Measurements from ENCODE around the gene FMN1.

The FMN1 gene

GRCh38 chr15:33194704-33195670 is at the start of gene FMN1:
TSS of gene FMN1 (minus strand) at chr15:33194714. CDS start at chr15:33154914, 39,800 bp downstream.
- peak; percentile 92 for DNase-seq

GRCh38 chr15:33243869-33244268 is 49.4 kb upstream of the FMN1 start:
- peak; percentile 18 for DNase-seq

GRCh38 chr15:33243393-33243792 is 48.9 kb upstream of the FMN1 start:
- DNase-seq, result no peak

- peak; percentile 6 for DNase-seq
These were observed 48.2 kb upstream of the FMN1 start for GRCh38 chr15:33242669-33243191.

- peak; percentile 44 for DNase-seq
These were observed 47.7 kb upstream of the FMN1 start for GRCh38 chr15:33242165-33242564.

GRCh38 chr15:33236841-33237509 is 42.5 kb upstream of the FMN1 start:
- DNase-seq, result no peak

- DNase-seq, result no peak
These were observed 39.5 kb upstream of the FMN1 start for GRCh38 chr15:33234020-33234461.

GRCh38 chr15:33226559-33227181 is 32.2 kb upstream of the FMN1 start:
- DNase-seq, result peak; percentile 84

- DNase-seq, result no peak
These were observed 23.6 kb upstream of the FMN1 start for GRCh38 chr15:33218071-33218491.

- DNase-seq, result peak; percentile 47
These were observed 21.7 kb upstream of the FMN1 start for GRCh38 chr15:33215941-33216872.

GRCh38 chr15:33211176-33211808 is 16.8 kb upstream of the FMN1 start:
- no peak for DNase-seq

- no peak for DNase-seq
These were observed 15.3 kb upstream of the FMN1 start for GRCh38 chr15:33209575-33210481.

- DNase-seq, result no peak
These were observed 13.1 kb upstream of the FMN1 start for GRCh38 chr15:33207646-33208045.

- no peak for DNase-seq
These were observed 11.9 kb upstream of the FMN1 start for GRCh38 chr15:33206366-33206765.

- DNase-seq, result no peak
These were observed 10.4 kb upstream of the FMN1 start for GRCh38 chr15:33204926-33205325.

GRCh38 chr15:33204087-33204486 is 9.6 kb upstream of the FMN1 start:
- no peak for DNase-seq

GRCh38 chr15:33201491-33202231 is 7.1 kb upstream of the FMN1 start:
- DNase-seq, result peak; percentile 89

- DNase-seq, result no peak
These were observed 6.4 kb upstream of the FMN1 start for GRCh38 chr15:33200903-33201302.

GRCh38 chr15:33200444-33200843 is 5.9 kb upstream of the FMN1 start:
- DNase-seq, result no peak

- DNase-seq, result no peak
These were observed 4.0 kb upstream of the FMN1 start for GRCh38 chr15:33198541-33198940.
